Sigmoid colon (tissue), 7 donors: ENCODE data around the gene LRRC8D. TPM values are rescaled to one million over a fixed set of nuclear protein-coding genes. Genes with fewer than 3 reads are reported as not detected.

ENCODE experiments used
- DNase-seq: peaks from one replicate; pipeline ENCODE4 v3.0.0-alpha.2; 2019
- H3K27ac ChIP-seq, 4 donors: fragments of 200-600 bp; sonication (generic); one replicate each; pipeline ENCODE4 v1.5.1; 2016 to 2019; ENCODE audit warnings: mild to moderate bottlenecking in 1 of 4
- H3K27me3 ChIP-seq, 3 donors: fragments of 200-600 bp; sonication (generic); one replicate each; pipeline ENCODE4 v1.5.1; 2019; ENCODE audit warnings: mild to moderate bottlenecking in 1 of 3
- H3K36me3 ChIP-seq, 4 donors: fragments of 200-600 bp; sonication (generic); one replicate each; pipeline ENCODE4 v1.5.1; 2016 to 2019
- H3K4me1 ChIP-seq, 4 donors: fragments of 200-600 bp; sonication (generic); one replicate each; pipeline ENCODE4 v1.5.1; 2017 to 2019
- H3K4me3 ChIP-seq, 4 donors: fragments of 200-600 bp; sonication (generic); one replicate each; pipeline ENCODE4 v1.5.1; 2017 to 2019; ENCODE audit warnings: mild to moderate bottlenecking in 2 of 4, moderate library complexity in 1 of 4
- H3K9me3 ChIP-seq, 4 donors: fragments of 200-600 bp in 3 of 4; sonication (generic) in 3 of 4; one replicate each; pipeline versions ENCODE4 v1.5.1 to v1.6.1; 2013 to 2019
- CTCF ChIP-seq, 4 experiments: fragments of 450-650 bp in 3 of 4; fragments of 200-600 bp in 1 of 4; IDR thresholded peaks; one replicate each; pipeline ENCODE4 v1.5.1; 2016 to 2019; ENCODE audit warnings: antibody characterized with exemption in 4 of 4, mild to moderate bottlenecking in 3 of 4, moderate library complexity in 2 of 4
- EP300 ChIP-seq, 4 donors: sonication (generic); formaldehyde crosslinking; IDR thresholded peaks; one replicate each; pipeline ENCODE4 v1.6.1; 2017; ENCODE audit warnings: antibody characterized with exemption in 4 of 4
- POLR2A ChIP-seq, 2 donors: fragments of 450-650 bp; IDR thresholded peaks; one replicate each; pipeline ENCODE4 v1.6.1; 2016; ENCODE audit warnings: antibody characterized with exemption in 2 of 2, mild to moderate bottlenecking in 2 of 2, moderate library complexity in 2 of 2
- POLR2AphosphoS5 ChIP-seq, 4 donors: sonication (generic); formaldehyde crosslinking; IDR thresholded peaks; one replicate each; pipeline ENCODE4 v1.6.1; 2017; ENCODE audit warnings: antibody characterized with exemption in 4 of 4
- WGBS, 2 donors: extraction: QIAGEN DNeasy Blood & Tissue Kit; methylation state at CpG; one replicate each; pipeline ENCODE4 v1.1.7; 2013; 5-methylcytosine and 5-hydroxymethylcytosine counted together
- intact Hi-C: fragments of 100-400 bp; cut with DNase I; formaldehyde crosslinking; loops from one replicate; pipeline ENCODE4 v1.15.1; 2023
- polyA plus RNA-seq, 3 donors: library from polyadenylated mRNA; stranded (reverse); fragments of 200-250 nt; gene quantifications; one replicate each; pipeline ENCODE4 v1.2.3, GENCODE V29; 2013
- total RNA-seq, 4 donors: library from RNA; depleted of rRNA; stranded (reverse); fragments of >200 nt; gene quantifications; one replicate each; pipeline ENCODE4 v1.1.0, GENCODE V29; 2016
- donor health status: healthy with polysubstance abuse.
- donor health status: Bipolar disorder and iron deficiency.
- donor health status: healthy.

LRRC8D gene
- total and polyA plus RNA-seq, 7 donors = 6.0 to 21.2 (median 9.3) TPM

DNA sequence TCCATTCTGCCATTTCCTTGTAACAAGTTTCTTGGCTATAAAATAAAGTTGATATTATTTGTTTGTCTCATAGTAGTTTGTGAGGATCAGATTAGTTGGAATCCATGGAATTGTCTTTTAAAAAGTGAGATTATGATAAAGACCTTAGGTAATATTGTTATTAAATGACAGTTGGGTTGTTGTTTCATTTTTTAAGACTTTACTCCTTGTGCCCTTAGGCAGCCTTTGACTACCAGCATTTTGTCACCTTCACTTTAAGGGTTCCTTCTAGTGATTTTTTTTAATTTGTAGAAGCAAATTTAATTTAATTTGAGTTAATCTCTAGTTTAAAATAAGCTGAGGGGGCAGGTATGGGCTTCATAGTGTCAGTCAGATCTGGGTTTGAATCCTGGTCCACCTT, 89.4 kb downstream of the LRRC8D start:
- Histone ChIP-seq H3K27ac (no peak overlapping the region), H3K4me1 (peaks cover 0 to 27% (median 14%) of the 10 kb centered on the region in 4 donors)
- intact Hi-C loops = no loop called here

GRCh38 chr1:89910780-89911179, 89.9 kb downstream of the LRRC8D start:
- intact Hi-C loops = no loop called here
- no peaks in the 10 kb centered on the region for H3K9me3 ChIP-seq
- no peak overlapping the region for H3K27ac ChIP-seq
- WGBS, 2 donors = 82 to 83% methylated on average over 2 of the region's 2 CpGs
- no peaks in the 10 kb centered on the region for H3K36me3 ChIP-seq
- no peaks in the 10 kb centered on the region for H3K27me3 ChIP-seq
- no peak overlapping the region for H3K4me3 ChIP-seq
- H3K4me1 ChIP-seq = peaks cover 0 to 26% (median 14%) of the 10 kb centered on the region in 4 donors
- DNase-seq = no peak
- no peak for TF ChIP-seq EP300 (IDR thresholded peaks at IDR 0.05)
- TF ChIP-seq CTCF (IDR thresholded peaks at IDR 0.05) = no peak

More for the DNA sequence above, 89.4 kb downstream of the LRRC8D start:
- Histone ChIP-seq H3K27me3 (no peaks in the 10 kb centered on the region), H3K4me3 (no peak overlapping the region), H3K36me3 (no peaks in the 10 kb centered on the region), H3K9me3 (no peaks in the 10 kb centered on the region)
- no peak for DNase-seq
- TF ChIP-seq CTCF (IDR thresholded peaks at IDR 0.05) (no peak), EP300 (IDR thresholded peaks at IDR 0.05) (no peak), POLR2AphosphoS5 (IDR thresholded peaks at IDR 0.05) (no peak), POLR2A (IDR thresholded peaks at IDR 0.05) (no peak)

- no peak for DNase-seq
- 88 to 91% methylated on average over 10 of the region's 10 CpGs for WGBS, 2 donors
- H3K4me3 ChIP-seq = no peak overlapping the region
- intact Hi-C loops = no loop called here
- H3K27me3 ChIP-seq = no peaks in the 10 kb centered on the region
- H3K9me3 ChIP-seq = no peaks in the 10 kb centered on the region
- peaks cover 0 to 20% (median 11%) of the 10 kb centered on the region in 4 donors for H3K4me1 ChIP-seq
- TF ChIP-seq EP300 (IDR thresholded peaks at IDR 0.05) (no peak), CTCF (IDR thresholded peaks at IDR 0.05) (no peak), POLR2A (IDR thresholded peaks at IDR 0.05) (no peak), POLR2AphosphoS5 (IDR thresholded peaks at IDR 0.05) (no peak)
- no peak overlapping the region for H3K27ac ChIP-seq
- H3K36me3 ChIP-seq = no peaks in the 10 kb centered on the region
These were observed 90.6 kb downstream of the LRRC8D start for GRCh38 chr1:89911191-89911991.

GRCh38 chr1:89912073-89912472, 91.2 kb downstream of the LRRC8D start:
- intact Hi-C loops = no loop called here
- 88 to 96% methylated on average over 1 of the region's 1 CpG for WGBS, 2 donors
- DNase-seq = no peak
- Histone ChIP-seq H3K27ac (no peak overlapping the region), H3K27me3 (no peaks in the 10 kb centered on the region), H3K4me1 (peaks cover 0 to 14% (median 4%) of the 10 kb centered on the region in 4 donors), H3K9me3 (no peaks in the 10 kb centered on the region), H3K36me3 (no peaks in the 10 kb centered on the region), H3K4me3 (no peak overlapping the region)
- no peak for TF ChIP-seq CTCF (IDR thresholded peaks at IDR 0.05)
- no peak for TF ChIP-seq POLR2AphosphoS5 (IDR thresholded peaks at IDR 0.05)
- TF ChIP-seq POLR2A (IDR thresholded peaks at IDR 0.05) = no peak
- TF ChIP-seq EP300 (IDR thresholded peaks at IDR 0.05) = no peak
